DOHH2 (cell line): ENCODE results near the gene CCDC171.

Source experiments
- H3F3A ChIP-seq: fragments of 200-600 bp; sonication (generic), shearing (Covaris generic); 2 replicates; pipeline ENCODE4 v1.6.0; 2016; ENCODE audit warnings: antibody characterized with exemption, mild to moderate bottlenecking; ENCODE audit not compliant: control insufficient read depth, insufficient read depth
- H3K27ac ChIP-seq: fragments of 200-600 bp; sonication (generic); 2 replicates; pipeline ENCODE4 v1.5.1; 2014; ENCODE audit warnings: low read depth, mild to moderate bottlenecking, low read length, moderate library complexity
- H3K27me3 ChIP-seq: fragments of 200-600 bp; sonication (generic); 2 replicates; pipeline ENCODE4 v1.6.1; 2014; ENCODE audit warnings: mild to moderate bottlenecking, low read length, mixed read lengths; ENCODE audit not compliant: control insufficient read depth
- H3K36me3 ChIP-seq: fragments of 200-600 bp; sonication (generic); 2 replicates; pipeline ENCODE4 v1.6.1; 2014; ENCODE audit warnings: mild to moderate bottlenecking, low read length, moderate library complexity, mixed read lengths; ENCODE audit not compliant: control insufficient read depth
- H3K4me1 ChIP-seq: fragments of 200-600 bp; sonication (generic); 2 replicates; pipeline ENCODE4 v1.6.1; 2014; ENCODE audit warnings: mild to moderate bottlenecking, low read length, mixed read lengths; ENCODE audit not compliant: control insufficient read depth
- H3K4me2 ChIP-seq: fragments of 200-600 bp; sonication (generic); 2 replicates; pipeline ENCODE4 v1.6.0; 2014; ENCODE audit warnings: mild to moderate bottlenecking, low read length, moderate library complexity
- H3K4me3 ChIP-seq: fragments of 200-600 bp; sonication (generic); 2 replicates; pipeline ENCODE4 v1.5.1; 2014; ENCODE audit warnings: mild to moderate bottlenecking, low read length, mixed read lengths
- H3K79me2 ChIP-seq: fragments of 200-600 bp; sonication (generic); 2 replicates; pipeline ENCODE4 v1.6.1; 2014; ENCODE audit warnings: mild to moderate bottlenecking, low read length, mixed read lengths; ENCODE audit not compliant: control insufficient read depth
- H3K9me2 ChIP-seq: fragments of 200-600 bp; sonication (generic); replicated peaks from 2 replicates; pipeline ENCODE4 v1.6.1; 2014; ENCODE audit warnings: mild to moderate bottlenecking, low read length, mixed read lengths; ENCODE audit not compliant: control insufficient read depth
- H3K9me3 ChIP-seq: fragments of 200-600 bp; sonication (generic); 2 replicates; pipeline ENCODE4 v1.6.1; 2014; ENCODE audit warnings: antibody characterized with exemption, low read length, mixed read lengths; ENCODE audit not compliant: control insufficient read depth, insufficient read depth
- H4K20me1 ChIP-seq: fragments of 200-600 bp; sonication (generic); 2 replicates; pipeline ENCODE4 v1.6.0; 2014; ENCODE audit warnings: low read depth, mild to moderate bottlenecking, antibody characterized with exemption, low read length, moderate library complexity; ENCODE audit not compliant: control insufficient read depth, insufficient read depth
- CTCF ChIP-seq: fragments of 200-600 bp; sonication (generic); IDR thresholded peaks from one replicate; pipeline ENCODE4 v1.5.1; 2014; ENCODE audit warnings: antibody characterized with exemption, mild to moderate bottlenecking, low read depth, low read length; ENCODE audit not compliant: poor library complexity, severe bottlenecking
- EZH2phosphoT487 ChIP-seq: fragments of 200-600 bp; sonication (generic); IDR thresholded peaks from 2 replicates; pipeline ENCODE4 v1.6.1; 2017; ENCODE audit warnings: borderline replicate concordance, mild to moderate bottlenecking, antibody characterized with exemption, low read length, moderate library complexity, mixed read lengths

The CCDC171 gene

GRCh38 chr9:16023446-16023845 is 470.6 kb downstream of the CCDC171 start:
- no peak overlapping the region for H3K4me2 ChIP-seq
- H3K27ac ChIP-seq: no peak overlapping the region
- no peaks in the 10 kb centered on the region for H3F3A ChIP-seq
- H3K4me1 ChIP-seq: no peaks in the 10 kb centered on the region
- no peaks in the 10 kb centered on the region for H3K79me2 ChIP-seq
- H3K9me3 ChIP-seq: no peaks in the 10 kb centered on the region
- no peaks in the 10 kb centered on the region for H4K20me1 ChIP-seq
- no peak overlapping the region for H3K4me3 ChIP-seq
- H3K27me3 ChIP-seq: no peaks in the 10 kb centered on the region
- H3K36me3 ChIP-seq: no peaks in the 10 kb centered on the region
- TF ChIP-seq CTCF: no peak
- no peak for TF ChIP-seq EZH2phosphoT487
- H3K9me2 ChIP-seq: no peaks in the 10 kb centered on the region
